ENCODE data around the gene RFESD.

GRCh38 chr5:95682891-95683290, 36.3 kb downstream of the RFESD start, which contains the start of gene SPATA9:
- TF ChIP-seq, protein P1, sequence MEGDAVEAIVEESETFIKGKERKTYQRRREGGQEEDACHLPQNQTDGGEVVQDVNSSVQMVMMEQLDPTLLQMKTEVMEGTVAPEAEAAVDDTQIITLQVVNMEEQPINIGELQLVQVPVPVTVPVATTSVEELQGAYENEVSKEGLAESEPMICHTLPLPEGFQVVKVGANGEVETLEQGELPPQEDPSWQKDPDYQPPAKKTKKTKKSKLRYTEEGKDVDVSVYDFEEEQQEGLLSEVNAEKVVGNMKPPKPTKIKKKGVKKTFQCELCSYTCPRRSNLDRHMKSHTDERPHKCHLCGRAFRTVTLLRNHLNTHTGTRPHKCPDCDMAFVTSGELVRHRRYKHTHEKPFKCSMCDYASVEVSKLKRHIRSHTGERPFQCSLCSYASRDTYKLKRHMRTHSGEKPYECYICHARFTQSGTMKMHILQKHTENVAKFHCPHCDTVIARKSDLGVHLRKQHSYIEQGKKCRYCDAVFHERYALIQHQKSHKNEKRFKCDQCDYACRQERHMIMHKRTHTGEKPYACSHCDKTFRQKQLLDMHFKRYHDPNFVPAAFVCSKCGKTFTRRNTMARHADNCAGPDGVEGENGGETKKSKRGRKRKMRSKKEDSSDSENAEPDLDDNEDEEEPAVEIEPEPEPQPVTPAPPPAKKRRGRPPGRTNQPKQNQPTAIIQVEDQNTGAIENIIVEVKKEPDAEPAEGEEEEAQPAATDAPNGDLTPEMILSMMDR (IDR thresholded peaks at IDR 0.05): no peak
- no peak for TF ChIP-seq EZH2 (IDR thresholded peaks at IDR 0.05; ENCODE audit: borderline replicate concordance, insufficient read depth, low read depth, low read length, poor library complexity, severe bottlenecking)
